SK-N-SH (cell line): ENCODE measurements around the gene APEX2.

Source experiments
- CHD2 ChIP-seq: fragments of 150-350 bp; IDR thresholded peaks from 2 replicates; pipeline ENCODE4 v1.6.1; 2018; ENCODE audit warnings: low read length; ENCODE audit not compliant: partially characterized antibody
- RCOR1 ChIP-seq: fragments of 150-350 bp; IDR thresholded peaks from 2 replicates; pipeline ENCODE4 v1.6.1; 2017; ENCODE audit warnings: antibody characterized with exemption, low read length
- TF ChIP-seq, protein P1 (sequence below): fragments of 200-600 bp; sonication (generic); IDR thresholded peaks from 2 replicates; pipeline ENCODE4 v1.6.1; 2017; ENCODE audit warnings: antibody characterized with exemption, mild to moderate bottlenecking, moderate library complexity

DNA sequence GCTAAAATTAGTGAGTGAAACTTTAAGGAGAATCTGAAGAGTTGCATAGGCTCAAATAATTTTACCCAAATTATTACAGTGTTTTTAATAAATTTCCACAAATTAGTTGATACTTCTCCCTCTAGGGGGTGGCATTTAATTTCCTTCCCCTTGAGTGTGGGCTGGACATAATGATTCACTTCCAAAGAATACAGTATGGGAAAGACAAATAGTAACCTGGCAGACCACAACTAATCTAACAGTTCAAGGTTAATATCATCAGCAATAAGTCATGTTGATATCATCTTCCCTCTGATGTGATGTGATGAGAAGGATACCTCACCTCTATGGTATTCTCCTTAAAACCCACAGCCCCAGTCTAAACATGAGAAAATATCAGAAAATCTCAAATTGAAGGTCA lies 21.7 kb upstream of the APEX2 start:
- TF ChIP-seq CHD2 (no peak), RCOR1 (no peak)
- TF ChIP-seq, protein P1, sequence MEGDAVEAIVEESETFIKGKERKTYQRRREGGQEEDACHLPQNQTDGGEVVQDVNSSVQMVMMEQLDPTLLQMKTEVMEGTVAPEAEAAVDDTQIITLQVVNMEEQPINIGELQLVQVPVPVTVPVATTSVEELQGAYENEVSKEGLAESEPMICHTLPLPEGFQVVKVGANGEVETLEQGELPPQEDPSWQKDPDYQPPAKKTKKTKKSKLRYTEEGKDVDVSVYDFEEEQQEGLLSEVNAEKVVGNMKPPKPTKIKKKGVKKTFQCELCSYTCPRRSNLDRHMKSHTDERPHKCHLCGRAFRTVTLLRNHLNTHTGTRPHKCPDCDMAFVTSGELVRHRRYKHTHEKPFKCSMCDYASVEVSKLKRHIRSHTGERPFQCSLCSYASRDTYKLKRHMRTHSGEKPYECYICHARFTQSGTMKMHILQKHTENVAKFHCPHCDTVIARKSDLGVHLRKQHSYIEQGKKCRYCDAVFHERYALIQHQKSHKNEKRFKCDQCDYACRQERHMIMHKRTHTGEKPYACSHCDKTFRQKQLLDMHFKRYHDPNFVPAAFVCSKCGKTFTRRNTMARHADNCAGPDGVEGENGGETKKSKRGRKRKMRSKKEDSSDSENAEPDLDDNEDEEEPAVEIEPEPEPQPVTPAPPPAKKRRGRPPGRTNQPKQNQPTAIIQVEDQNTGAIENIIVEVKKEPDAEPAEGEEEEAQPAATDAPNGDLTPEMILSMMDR: no peak
